Fibroblast of mammary gland (primary cell): ENCODE results near the gene SESN1.

Source experiments
- DNase-seq: peaks from one replicate; pipeline ENCODE4 v3.0.0-alpha.2; 2010; ENCODE audit warnings: low read depth
- H3K4me3 ChIP-seq: 2 replicates; pipeline ENCODE4 v1.5.1; 2011; ENCODE audit warnings: low read depth, mild to moderate bottlenecking, low read length, moderate library complexity; ENCODE audit not compliant: control insufficient read depth
- CTCF ChIP-seq: conservative IDR thresholded peaks from 2 replicates; pipeline ENCODE4 v1.5.1; 2011; ENCODE audit warnings: low read depth, low read length, inconsistent platforms; ENCODE audit not compliant: control insufficient read depth, insufficient read depth

The SESN1 gene

DNA sequence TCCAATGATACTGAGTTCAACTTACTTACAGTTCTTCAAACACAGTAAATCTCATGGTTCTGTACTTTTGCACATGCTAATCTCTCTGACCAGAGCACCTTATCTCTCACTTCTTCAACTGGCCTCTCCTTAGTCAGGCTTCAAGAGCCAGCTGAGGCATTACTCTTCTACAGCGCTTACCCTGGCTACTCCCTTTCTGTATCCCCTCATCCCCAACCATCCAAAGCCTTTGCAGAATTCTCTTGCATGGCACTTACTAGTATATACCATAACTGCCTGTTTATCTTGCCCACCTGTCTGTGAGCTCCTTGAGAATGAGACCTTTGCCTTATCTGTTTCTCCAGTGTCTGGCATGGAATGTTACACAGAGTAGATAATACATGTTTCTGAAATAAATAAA lies 49.2 kb downstream of the SESN1 start:
- DNase-seq: no peak
- TF ChIP-seq CTCF: no peak
- H3K4me3 ChIP-seq: no peak overlapping the region

GRCh38 chr6:109039795-109040194 lies 54.9 kb downstream of the SESN1 start:
- TF ChIP-seq CTCF: no peak
- H3K4me3 ChIP-seq: no peak overlapping the region
- DNase-seq: no peak

GRCh38 chr6:109038837-109039398 lies 55.7 kb downstream of the SESN1 start:
- H3K4me3 ChIP-seq: no peak overlapping the region
- no peak for TF ChIP-seq CTCF
- DNase-seq: no peak

- DNase-seq: no peak
- H3K4me3 ChIP-seq: no peak overlapping the region
- no peak for TF ChIP-seq CTCF
These were observed 57.9 kb downstream of the SESN1 start for GRCh38 chr6:109036574-109037294.

GRCh38 chr6:109034526-109034925 lies 60.1 kb downstream of the SESN1 start:
- DNase-seq: peak; percentile 11
- no peak overlapping the region for H3K4me3 ChIP-seq
- TF ChIP-seq CTCF: no peak

DNA sequence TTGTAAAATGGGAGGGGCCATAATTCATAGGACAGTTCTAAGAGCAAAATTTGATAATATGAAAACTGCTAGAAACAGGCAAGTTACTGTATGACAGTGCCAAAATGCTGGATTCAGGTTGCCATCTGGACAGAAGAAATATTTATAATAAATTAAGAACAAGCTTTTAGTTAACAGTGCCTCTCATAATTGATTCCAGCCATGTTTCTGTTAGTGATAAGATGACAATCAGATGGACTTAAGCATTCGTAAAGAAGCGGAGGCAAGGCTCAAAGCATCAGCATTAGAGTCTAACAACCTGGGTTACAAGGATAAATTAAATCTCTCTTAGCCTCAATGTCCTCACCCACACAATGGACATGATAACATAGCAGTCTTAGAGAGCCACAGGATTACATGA lies 61.0 kb downstream of the SESN1 start:
- H3K4me3 ChIP-seq: no peak overlapping the region
- no peak for DNase-seq
- TF ChIP-seq CTCF: no peak
